Fibroblast of the aortic adventitia (primary cell): Measurements from ENCODE around the gene PRMT3. TPM values are rescaled to one million over a fixed set of nuclear protein-coding genes. Genes with fewer than 3 reads are reported as not detected.
A peak's percentile ranks its signal among the peaks of the same experiment; 100 is the strongest.
"Not testable (repeated sequence)": the region's sequence is repeated elsewhere in the genome, so short reads cannot be mapped to it uniquely, and the experiment has no call there.

Experiments used
- DNase-seq: peaks from one replicate; pipeline ENCODE4 v3.0.0-alpha.2; 2010; ENCODE audit warnings: low read depth
- H3K4me3 ChIP-seq: 2 replicates; pipeline ENCODE4 v1.5.1; 2011; ENCODE audit warnings: low read depth, mild to moderate bottlenecking, control low read depth, low read length, moderate library complexity
- total RNA-seq: library from RNA; depleted of rRNA; stranded (reverse); fragments of >200 nt; gene quantifications from 2 replicates; pipeline ENCODE4 v1.2.3, GENCODE V29; 2012; ENCODE audit warnings: low replicate concordance
- TF ChIP-seq, protein P1 (sequence below): IDR thresholded peaks from 2 replicates; pipeline ENCODE4 v1.5.1; 2011; ENCODE audit warnings: mild to moderate bottlenecking, low read length, control low read depth, inconsistent platforms; ENCODE audit not compliant: insufficient read depth

PRMT3 gene
- total RNA-seq, 1 donor, result 17.3 TPM

DNA sequence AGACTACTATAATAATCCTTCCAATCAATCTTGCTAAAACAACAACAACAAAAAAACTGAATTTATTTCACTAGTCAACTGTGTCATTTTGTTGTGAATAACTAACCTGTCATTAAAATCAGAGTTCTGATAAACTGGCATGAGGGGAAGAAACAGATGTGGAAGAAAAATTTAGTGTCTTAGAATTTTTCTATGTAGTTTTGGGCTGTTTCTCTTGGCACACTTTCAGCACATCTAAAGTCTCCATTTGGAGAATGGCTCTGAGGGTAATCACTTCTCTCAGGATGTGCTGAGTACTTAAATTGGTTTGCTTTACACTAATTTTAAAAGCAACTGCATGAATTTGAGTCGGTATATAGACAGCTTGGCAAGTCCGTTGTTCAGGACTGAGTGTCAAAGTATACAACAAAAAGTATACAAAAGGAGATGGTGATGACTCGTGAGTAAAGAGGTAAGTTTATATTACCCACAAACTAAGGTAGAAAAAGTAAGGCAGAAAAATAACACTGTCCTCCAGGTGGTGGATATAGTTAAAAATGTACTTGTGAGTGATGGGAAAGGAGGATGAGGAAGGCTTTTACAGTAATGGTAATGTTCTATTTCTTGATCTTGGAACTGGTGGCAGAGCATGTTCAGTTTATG lies 13.8 kb upstream of the PRMT3 start:
- H3K4me3 ChIP-seq, result no peak overlapping the region
- TF ChIP-seq, protein P1, sequence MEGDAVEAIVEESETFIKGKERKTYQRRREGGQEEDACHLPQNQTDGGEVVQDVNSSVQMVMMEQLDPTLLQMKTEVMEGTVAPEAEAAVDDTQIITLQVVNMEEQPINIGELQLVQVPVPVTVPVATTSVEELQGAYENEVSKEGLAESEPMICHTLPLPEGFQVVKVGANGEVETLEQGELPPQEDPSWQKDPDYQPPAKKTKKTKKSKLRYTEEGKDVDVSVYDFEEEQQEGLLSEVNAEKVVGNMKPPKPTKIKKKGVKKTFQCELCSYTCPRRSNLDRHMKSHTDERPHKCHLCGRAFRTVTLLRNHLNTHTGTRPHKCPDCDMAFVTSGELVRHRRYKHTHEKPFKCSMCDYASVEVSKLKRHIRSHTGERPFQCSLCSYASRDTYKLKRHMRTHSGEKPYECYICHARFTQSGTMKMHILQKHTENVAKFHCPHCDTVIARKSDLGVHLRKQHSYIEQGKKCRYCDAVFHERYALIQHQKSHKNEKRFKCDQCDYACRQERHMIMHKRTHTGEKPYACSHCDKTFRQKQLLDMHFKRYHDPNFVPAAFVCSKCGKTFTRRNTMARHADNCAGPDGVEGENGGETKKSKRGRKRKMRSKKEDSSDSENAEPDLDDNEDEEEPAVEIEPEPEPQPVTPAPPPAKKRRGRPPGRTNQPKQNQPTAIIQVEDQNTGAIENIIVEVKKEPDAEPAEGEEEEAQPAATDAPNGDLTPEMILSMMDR, result no peak
- DNase-seq, result no peak

DNA sequence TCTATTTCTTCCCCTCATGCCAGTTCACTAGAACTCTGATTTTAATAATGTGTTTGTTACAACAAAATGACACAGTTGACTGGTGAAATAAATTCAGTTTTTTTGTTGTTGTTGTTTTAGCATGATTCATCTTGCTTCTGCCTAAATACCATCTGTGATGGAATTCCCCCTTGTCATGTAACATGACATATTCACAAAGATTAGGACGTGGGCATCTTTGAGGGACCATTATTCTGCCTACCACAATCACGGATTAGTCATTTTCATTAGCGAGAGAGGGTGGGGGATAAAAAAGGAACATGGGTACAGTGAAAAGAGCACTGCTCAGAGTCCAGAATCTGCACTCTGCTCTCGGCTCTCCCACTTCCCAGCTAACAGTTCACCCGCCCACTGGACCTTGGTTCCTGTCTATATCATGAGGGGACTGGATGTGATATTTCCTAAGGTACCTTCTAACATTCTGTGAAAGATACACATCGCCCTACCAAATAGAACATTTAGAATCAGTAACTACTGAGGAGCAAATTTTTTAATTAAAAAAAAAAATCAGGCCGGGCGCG lies 12.7 kb upstream of the PRMT3 start:
- DNase-seq, result no peak
- no peak overlapping the region for H3K4me3 ChIP-seq
- TF ChIP-seq, protein P1, result no peak

DNA sequence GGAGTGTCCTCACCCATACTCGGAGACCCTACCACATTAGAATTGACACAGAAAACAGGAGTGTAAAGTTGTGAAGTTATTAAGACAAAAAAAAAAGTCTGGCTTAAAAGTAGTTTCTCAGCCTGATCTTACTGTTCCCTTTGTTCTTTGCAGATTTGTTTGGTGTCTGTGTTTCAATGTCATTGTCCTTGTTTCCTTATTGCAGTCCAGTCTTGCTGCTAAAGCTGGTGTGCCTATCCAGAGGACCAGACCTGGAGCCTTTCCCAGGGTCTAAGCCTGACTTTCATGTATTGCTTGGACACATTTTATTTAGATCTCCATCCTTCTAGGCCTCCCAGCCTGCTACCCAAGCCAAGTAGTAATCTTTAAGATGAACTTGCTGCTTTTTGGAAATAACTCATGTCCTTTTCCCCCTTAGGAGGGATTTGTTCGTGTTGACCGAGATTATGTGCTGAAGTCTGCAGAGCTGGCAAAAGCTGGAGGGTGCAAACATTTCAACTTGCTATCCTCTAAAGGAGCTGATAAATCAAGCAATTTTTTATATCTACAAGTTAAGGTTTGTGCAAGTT lies 11.3 kb upstream of the PRMT3 start:
- DNase-seq, result no peak
- TF ChIP-seq, protein P1, result no peak
- H3K4me3 ChIP-seq, result no peak overlapping the region

DNA sequence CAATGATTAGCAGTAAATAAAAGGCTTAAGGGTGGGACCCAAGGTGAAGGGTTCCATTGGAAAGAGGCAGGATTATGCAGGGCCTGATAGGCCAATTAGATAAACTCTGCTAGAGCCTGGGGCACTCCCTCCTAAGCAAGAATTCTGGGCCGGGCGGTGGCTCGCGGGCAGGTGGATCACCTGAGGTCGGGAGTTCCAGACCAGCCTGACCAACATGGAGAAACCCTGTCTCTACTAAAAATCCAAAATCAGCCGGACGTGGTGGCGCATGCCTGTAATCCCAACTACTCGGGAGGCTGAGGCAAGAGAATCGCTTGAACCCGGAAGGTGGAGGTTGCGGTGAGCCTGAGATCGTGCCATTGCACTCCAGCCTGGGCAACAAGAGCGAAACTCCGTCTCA lies 1.5 kb upstream of the PRMT3 start:
- not testable (repeated sequence) for H3K4me3 ChIP-seq

DNA sequence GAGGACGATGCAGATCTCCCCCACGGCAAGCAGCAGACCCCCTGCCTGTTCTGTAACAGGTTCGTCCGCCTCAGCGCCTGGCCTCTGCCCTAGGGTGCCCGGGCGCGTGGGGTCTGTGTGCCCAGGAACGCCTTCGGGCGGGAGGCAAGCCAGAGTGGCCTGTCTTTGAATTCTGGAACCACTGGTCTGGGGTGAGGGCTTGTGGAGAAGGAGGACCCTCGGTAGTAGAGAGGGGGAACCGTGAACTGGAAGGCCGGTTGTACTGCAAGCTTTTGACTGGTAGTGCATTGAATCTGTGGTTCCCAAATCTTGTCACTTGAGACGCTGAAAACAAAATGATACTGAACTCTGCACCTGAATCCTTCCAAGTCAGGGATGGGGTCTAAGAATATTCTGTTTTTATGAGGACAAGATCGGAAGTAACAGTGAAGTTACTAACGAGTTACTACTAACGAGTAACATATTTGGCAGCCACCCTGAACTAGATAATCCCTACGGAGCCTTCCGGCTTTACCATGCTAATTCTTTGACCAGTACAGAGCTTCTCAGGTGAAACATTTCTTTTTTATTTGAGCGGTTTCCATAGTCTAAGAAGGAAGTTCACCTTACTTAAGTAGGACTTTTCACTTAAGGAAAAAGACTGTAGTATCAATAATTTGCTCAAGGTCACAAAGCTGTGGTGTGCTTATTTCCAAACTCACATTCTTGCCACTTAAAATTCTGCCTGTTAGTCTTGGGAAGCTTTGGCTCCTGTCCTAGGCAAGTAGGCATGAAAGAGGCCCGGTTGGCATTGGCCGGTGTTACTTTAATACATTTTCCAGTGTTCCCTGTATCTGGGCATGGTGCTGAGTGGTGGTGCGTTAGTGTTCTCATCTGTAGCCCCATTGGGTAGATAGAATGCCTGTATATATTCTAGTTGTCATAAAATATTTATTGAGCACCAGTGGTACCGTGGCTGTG lies 860 bp downstream of the PRMT3 start:
- H3K4me3 ChIP-seq, result peak overlapping the region; percentile 88
- DNase-seq, result peak; percentile 19
- TF ChIP-seq, protein P1, result no peak

More for the DNA sequence above, 1.5 kb upstream of the PRMT3 start:
- DNase-seq, result not testable (repeated sequence)

DNA sequence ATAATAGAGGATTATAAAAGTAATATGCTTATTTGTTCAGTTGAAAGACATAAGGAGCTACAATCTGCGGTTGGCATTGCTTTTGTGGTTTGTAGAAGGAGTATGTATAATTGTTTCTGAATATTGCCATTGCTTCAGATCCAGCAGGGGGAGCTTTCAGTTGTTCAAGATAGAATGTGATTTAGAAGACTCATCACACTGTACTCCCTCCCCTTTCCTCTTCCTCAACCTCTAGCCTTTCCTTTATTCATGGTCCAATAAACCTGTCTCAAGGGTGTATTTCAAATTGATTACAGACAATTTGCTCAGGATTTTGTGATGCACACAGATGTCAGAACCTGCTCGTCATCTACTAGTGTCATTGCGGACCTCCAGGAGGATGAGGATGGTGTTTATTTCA lies 9.8 kb downstream of the PRMT3 start:
- DNase-seq, result peak; percentile 62
- TF ChIP-seq, protein P1, result peak; percentile 64
- no peak overlapping the region for H3K4me3 ChIP-seq

DNA sequence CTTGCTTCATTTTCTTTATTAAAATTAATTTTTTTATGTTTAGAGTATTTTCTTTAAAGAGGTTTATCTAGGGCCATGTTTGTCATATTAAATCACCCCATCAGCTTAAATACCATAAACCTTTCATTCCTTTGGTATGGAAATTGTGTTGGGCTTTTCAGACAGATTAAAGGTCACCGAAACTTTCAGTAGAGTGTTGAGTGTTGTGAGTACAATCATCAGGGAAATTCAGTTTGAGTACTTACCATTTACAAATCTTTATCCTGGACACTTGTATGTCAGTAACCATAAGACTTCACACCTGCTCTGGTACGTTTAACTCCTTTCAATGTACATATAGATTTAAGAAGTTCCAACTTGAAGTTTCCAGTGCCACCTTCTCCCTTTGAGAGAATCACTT lies 12.0 kb downstream of the PRMT3 start:
- TF ChIP-seq, protein P1, result no peak
- DNase-seq, result no peak
- H3K4me3 ChIP-seq, result no peak overlapping the region
